HepG2 (cell line): ENCODE data around the gene CR1. TPM values are rescaled to one million over a fixed set of nuclear protein-coding genes. Genes with fewer than 3 reads are reported as not detected.

Experiments used
- AKNA ChIP-seq: sonication (generic); formaldehyde crosslinking; IDR thresholded peaks from 2 replicates; pipeline ENCODE4 v1.4.0; 2020; ENCODE audit warnings: missing genetic modification reagents, borderline replicate concordance
- BHLHE40 ChIP-seq: IDR thresholded peaks from 2 replicates; pipeline ENCODE4 v1.6.1; 2011; ENCODE audit warnings: low read length, improper control_type of control experiment
- CERS6 ChIP-seq: sonication (generic); formaldehyde crosslinking; IDR thresholded peaks from 2 replicates; pipeline ENCODE4 v1.5.0; 2020; ENCODE audit warnings: missing genetic modification reagents
- IKZF4 ChIP-seq: sonication (generic); formaldehyde crosslinking; IDR thresholded peaks from 2 replicates; pipeline ENCODE4 v1.5.1; 2020; ENCODE audit warnings: borderline replicate concordance, mild to moderate bottlenecking, low read depth, missing genetic modification reagents; ENCODE audit errors: not compliant biosample characterization
- JDP2 ChIP-seq: sonication (generic); formaldehyde crosslinking; IDR thresholded peaks from 2 replicates; pipeline ENCODE4 v1.8.1; 2022; ENCODE audit warnings: missing genetic modification reagents, borderline replicate concordance
- MLLT10 ChIP-seq: sonication (generic); formaldehyde crosslinking; IDR thresholded peaks from 2 replicates; pipeline ENCODE4 v1.4.0; 2020; ENCODE audit warnings: missing genetic modification reagents
- PBX3 ChIP-seq: sonication (generic); formaldehyde crosslinking; IDR thresholded peaks from 2 replicates; pipeline ENCODE4 v1.8.1; 2023; ENCODE audit warnings: missing genetic modification reagents, inconsistent platforms, borderline replicate concordance
- PCBP2 ChIP-seq: fragments of 200-400 bp; formaldehyde crosslinking; optimal IDR thresholded peaks from 2 replicates; pipeline ENCODE3; 2018; ENCODE audit warnings: low read length, low read depth; ENCODE audit not compliant: poor library complexity, severe bottlenecking
- RAD21 ChIP-seq: fragments of 450-650 bp; formaldehyde crosslinking; IDR thresholded peaks from 2 replicates; pipeline ENCODE4 v1.5.0; 2020; ENCODE audit warnings: mild to moderate bottlenecking
- RFX3 ChIP-seq: IDR thresholded peaks from 2 replicates; pipeline ENCODE4 v1.6.1; 2016; ENCODE audit warnings: missing biosample characterization, missing genetic modification reagents
- RFXAP ChIP-seq: sonication (generic); formaldehyde crosslinking; IDR thresholded peaks from 2 replicates; pipeline ENCODE4 v1.4.0; 2020; ENCODE audit warnings: missing genetic modification reagents, borderline replicate concordance
- SMC3 ChIP-seq: IDR thresholded peaks from 2 replicates; pipeline ENCODE4 v1.6.1; 2011; ENCODE audit warnings: low read length, improper control_type of control experiment
- SOX5 ChIP-seq: IDR thresholded peaks from 2 replicates; pipeline ENCODE4 v1.6.1; 2016; ENCODE audit warnings: borderline replicate concordance
- SSRP1 ChIP-seq: IDR thresholded peaks from 2 replicates; pipeline ENCODE4 v1.6.1; 2016; ENCODE audit warnings: control low read depth
- ZNF282 ChIP-seq: fragments of 450-650 bp; IDR thresholded peaks from 2 replicates; pipeline ENCODE4 v1.6.1; 2018; ENCODE audit not compliant: partially characterized antibody
- ZNF530 ChIP-seq: sonication (generic); formaldehyde crosslinking; IDR thresholded peaks from 2 replicates; pipeline ENCODE4 v1.5.0; 2020; ENCODE audit warnings: low read depth, mild to moderate bottlenecking, missing genetic modification reagents
- ZSCAN20 ChIP-seq: sonication (generic); formaldehyde crosslinking; IDR thresholded peaks from 2 replicates; pipeline ENCODE4 v1.4.0; 2020; ENCODE audit warnings: missing genetic modification reagents, mild to moderate bottlenecking, borderline replicate concordance
- polyA plus RNA-seq, 8 experiments: library from polyadenylated mRNA; depleted of rRNA in 3 of 8; stranded (reverse) in 7 of 8; unstranded in 1 of 8; fragments of >200 nt; fragmentation: Illumina TruSeq in 4 of 8; extraction: Trizol in 4 of 8; gene quantifications; 2 replicates each; pipeline versions ENCODE4 v1.2.1 to v1.2.3, GENCODE V29; 2011 to 2016; ENCODE audit warnings: low read depth in 4 of 8, missing spikeins in 1 of 8, mixed read lengths in 1 of 8; ENCODE audit not compliant: insufficient read depth in 1 of 8
- total RNA-seq, 5 experiments: library from RNA; depleted of rRNA; stranded (reverse); fragments of >200 nt; fragmentation: Illumina TruSeq; extraction: Trizol; gene quantifications; 2 replicates each; pipeline ENCODE4 v1.2.3, GENCODE V29; 2016; ENCODE audit warnings: low read depth in 1 of 5
- TF ChIP-seq, protein P1 (sequence below): sonication (generic); formaldehyde crosslinking; IDR thresholded peaks from 2 replicates; pipeline ENCODE4 v1.4.0; 2020; ENCODE audit warnings: missing genetic modification reagents
- TF ChIP-seq, protein P2 (sequence below): IDR thresholded peaks from 2 replicates; pipeline ENCODE4 v1.6.1; 2018; ENCODE audit warnings: missing genetic modification reagents

The CR1 gene
- total and polyA plus RNA-seq, 2 of the 13 experiments (the other 11 are each of a cell fraction or from before 2014, with no cell fraction given): not detected

- TF ChIP-seq, protein P1, sequence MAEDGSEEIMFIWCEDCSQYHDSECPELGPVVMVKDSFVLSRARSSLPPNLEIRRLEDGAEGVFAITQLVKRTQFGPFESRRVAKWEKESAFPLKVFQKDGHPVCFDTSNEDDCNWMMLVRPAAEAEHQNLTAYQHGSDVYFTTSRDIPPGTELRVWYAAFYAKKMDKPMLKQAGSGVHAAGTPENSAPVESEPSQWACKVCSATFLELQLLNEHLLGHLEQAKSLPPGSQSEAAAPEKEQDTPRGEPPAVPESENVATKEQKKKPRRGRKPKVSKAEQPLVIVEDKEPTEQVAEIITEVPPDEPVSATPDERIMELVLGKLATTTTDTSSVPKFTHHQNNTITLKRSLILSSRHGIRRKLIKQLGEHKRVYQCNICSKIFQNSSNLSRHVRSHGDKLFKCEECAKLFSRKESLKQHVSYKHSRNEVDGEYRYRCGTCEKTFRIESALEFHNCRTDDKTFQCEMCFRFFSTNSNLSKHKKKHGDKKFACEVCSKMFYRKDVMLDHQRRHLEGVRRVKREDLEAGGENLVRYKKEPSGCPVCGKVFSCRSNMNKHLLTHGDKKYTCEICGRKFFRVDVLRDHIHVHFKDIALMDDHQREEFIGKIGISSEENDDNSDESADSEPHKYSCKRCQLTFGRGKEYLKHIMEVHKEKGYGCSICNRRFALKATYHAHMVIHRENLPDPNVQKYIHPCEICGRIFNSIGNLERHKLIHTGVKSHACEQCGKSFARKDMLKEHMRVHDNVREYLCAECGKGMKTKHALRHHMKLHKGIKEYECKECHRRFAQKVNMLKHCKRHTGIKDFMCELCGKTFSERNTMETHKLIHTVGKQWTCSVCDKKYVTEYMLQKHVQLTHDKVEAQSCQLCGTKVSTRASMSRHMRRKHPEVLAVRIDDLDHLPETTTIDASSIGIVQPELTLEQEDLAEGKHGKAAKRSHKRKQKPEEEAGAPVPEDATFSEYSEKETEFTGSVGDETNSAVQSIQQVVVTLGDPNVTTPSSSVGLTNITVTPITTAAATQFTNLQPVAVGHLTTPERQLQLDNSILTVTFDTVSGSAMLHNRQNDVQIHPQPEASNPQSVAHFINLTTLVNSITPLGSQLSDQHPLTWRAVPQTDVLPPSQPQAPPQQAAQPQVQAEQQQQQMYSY (CRISPR knock-in tag): no peak
- TF ChIP-seq, protein P2, sequence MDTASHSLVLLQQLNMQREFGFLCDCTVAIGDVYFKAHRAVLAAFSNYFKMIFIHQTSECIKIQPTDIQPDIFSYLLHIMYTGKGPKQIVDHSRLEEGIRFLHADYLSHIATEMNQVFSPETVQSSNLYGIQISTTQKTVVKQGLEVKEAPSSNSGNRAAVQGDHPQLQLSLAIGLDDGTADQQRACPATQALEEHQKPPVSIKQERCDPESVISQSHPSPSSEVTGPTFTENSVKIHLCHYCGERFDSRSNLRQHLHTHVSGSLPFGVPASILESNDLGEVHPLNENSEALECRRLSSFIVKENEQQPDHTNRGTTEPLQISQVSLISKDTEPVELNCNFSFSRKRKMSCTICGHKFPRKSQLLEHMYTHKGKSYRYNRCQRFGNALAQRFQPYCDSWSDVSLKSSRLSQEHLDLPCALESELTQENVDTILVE: no peak
- no peak for TF ChIP-seq PBX3 (CRISPR knock-in tag)
- TF ChIP-seq ZNF530 (CRISPR knock-in tag): no peak
- no peak for TF ChIP-seq SOX5 (CRISPR knock-in tag)
- TF ChIP-seq AKNA (CRISPR knock-in tag): no peak
- TF ChIP-seq PCBP2: no peak
- no peak for TF ChIP-seq IKZF4 (CRISPR knock-in tag)
- TF ChIP-seq SMC3: peak; percentile 81
- no peak for TF ChIP-seq RAD21 (CRISPR knock-in tag)
- no peak for TF ChIP-seq MLLT10 (CRISPR knock-in tag)
- peak; percentile 82 for TF ChIP-seq RFX3 (CRISPR knock-in tag)
- no peak for TF ChIP-seq ZSCAN20
- TF ChIP-seq BHLHE40: no peak
- TF ChIP-seq RFXAP (CRISPR knock-in tag): no peak
- TF ChIP-seq SSRP1 (CRISPR knock-in tag): no peak
- no peak for TF ChIP-seq ZNF282
- no peak for TF ChIP-seq CERS6 (CRISPR knock-in tag)
- no peak for TF ChIP-seq JDP2 (CRISPR knock-in tag)
Measured at GRCh38 chr1:207579436-207579799, 83.5 kb downstream of the CR1 start (continued).
